BE2C (cell line): Measurements from ENCODE around the gene TEX11.

Experiments used
- DNase-seq: peaks from one replicate; pipeline ENCODE4 v3.0.0-alpha.2; 2020
- H3K27me3 ChIP-seq: fragments of 250-450 bp; sonication (Bioruptor Pico); 2 replicates; pipeline ENCODE4 v1.5.1; 2020; ENCODE audit warnings: mild to moderate bottlenecking
- H3K36me3 ChIP-seq: fragments of 250-450 bp; sonication (Bioruptor Pico); 2 replicates; pipeline ENCODE4 v1.5.1; 2020; ENCODE audit warnings: mild to moderate bottlenecking
- H3K4me1 ChIP-seq: fragments of 250-450 bp; sonication (Bioruptor Pico); 2 replicates; pipeline ENCODE4 v1.5.1; 2020
- H3K4me3 ChIP-seq: 2 replicates; pipeline ENCODE4 v1.5.1; 2011; ENCODE audit warnings: low read depth, low read length
- H3K9me3 ChIP-seq: fragments of 250-450 bp; sonication (Bioruptor Pico); 2 replicates; pipeline ENCODE4 v1.5.1; 2020
- TF ChIP-seq, protein P1 (sequence below): IDR thresholded peaks from 2 replicates; pipeline ENCODE4 v1.5.1; 2012; ENCODE audit warnings: mild to moderate bottlenecking, low read depth, low read length

Gene TEX11

DNA sequence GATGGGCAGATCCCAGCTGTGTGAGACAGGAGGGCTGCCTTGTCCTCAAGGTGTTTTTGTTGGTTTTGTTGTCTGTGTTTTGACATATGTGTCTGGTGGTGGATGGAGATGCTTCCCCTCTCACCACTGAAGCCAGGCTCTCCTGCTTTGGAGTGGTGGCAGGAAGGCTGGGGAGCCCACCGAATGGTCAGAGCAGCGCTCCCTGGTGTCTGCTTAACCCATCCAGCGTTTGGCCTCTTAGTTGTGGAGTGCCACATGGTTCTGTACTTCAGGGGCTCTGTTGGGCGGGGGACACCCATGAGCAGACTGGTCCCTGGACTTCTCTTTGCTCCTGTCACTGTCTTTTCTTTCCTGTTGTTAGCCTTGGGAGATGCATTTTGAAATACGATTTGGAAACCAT is 412.0 kb downstream of the TEX11 start:
- Histone ChIP-seq H3K27me3 (no peaks in the 10 kb centered on the region), H3K9me3 (no peaks in the 10 kb centered on the region), H3K4me3 (no peak overlapping the region), H3K4me1 (no peaks in the 10 kb centered on the region), H3K36me3 (no peaks in the 10 kb centered on the region)
- TF ChIP-seq, protein P1, sequence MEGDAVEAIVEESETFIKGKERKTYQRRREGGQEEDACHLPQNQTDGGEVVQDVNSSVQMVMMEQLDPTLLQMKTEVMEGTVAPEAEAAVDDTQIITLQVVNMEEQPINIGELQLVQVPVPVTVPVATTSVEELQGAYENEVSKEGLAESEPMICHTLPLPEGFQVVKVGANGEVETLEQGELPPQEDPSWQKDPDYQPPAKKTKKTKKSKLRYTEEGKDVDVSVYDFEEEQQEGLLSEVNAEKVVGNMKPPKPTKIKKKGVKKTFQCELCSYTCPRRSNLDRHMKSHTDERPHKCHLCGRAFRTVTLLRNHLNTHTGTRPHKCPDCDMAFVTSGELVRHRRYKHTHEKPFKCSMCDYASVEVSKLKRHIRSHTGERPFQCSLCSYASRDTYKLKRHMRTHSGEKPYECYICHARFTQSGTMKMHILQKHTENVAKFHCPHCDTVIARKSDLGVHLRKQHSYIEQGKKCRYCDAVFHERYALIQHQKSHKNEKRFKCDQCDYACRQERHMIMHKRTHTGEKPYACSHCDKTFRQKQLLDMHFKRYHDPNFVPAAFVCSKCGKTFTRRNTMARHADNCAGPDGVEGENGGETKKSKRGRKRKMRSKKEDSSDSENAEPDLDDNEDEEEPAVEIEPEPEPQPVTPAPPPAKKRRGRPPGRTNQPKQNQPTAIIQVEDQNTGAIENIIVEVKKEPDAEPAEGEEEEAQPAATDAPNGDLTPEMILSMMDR, result no peak
- no peak for DNase-seq

DNA sequence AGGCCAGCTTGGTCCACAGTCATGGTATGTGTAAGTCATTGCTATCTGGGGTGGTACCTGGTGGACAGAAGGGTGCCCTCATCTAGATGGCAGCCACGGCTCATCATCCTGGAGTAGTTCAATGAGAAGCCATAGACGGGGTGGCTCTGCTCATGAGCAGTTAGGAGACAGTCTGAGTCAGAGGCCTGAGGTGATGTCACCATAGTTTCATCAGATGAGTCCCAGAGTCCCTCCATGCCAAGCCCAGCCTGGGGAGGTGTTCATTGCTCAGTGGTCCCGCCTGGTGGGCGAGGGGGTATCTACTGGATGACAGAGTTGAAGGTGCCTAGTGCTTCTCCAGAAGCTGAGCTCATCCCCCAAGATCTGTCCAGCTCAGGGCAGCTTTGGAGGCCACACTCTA is 414.1 kb downstream of the TEX11 start:
- TF ChIP-seq, protein P1, result no peak
- Histone ChIP-seq H3K36me3 (no peaks in the 10 kb centered on the region), H3K9me3 (no peaks in the 10 kb centered on the region), H3K4me1 (no peaks in the 10 kb centered on the region), H3K27me3 (no peaks in the 10 kb centered on the region), H3K4me3 (no peak overlapping the region)
- no peak for DNase-seq

DNA sequence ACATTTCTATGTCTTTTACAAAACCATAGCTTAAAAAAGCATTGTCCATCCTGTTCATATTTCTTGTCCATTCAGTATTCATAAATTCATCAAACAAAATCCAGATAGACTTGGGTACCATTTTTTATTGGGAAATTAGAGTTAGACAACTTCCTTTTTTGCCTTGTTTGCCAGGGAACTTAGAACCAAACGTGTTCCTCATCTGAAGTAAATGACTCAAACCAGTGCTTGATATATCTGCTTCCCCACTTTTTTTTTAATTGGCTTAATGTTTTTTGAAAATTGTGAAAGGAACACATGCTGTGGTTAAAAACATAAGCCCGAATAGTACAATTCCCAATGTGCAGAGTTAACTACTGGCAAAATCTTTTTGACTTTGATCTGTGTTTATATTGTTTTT is 419.7 kb downstream of the TEX11 start:
- TF ChIP-seq, protein P1, result no peak
- Histone ChIP-seq H3K9me3 (no peaks in the 10 kb centered on the region), H3K4me3 (no peak overlapping the region), H3K36me3 (no peaks in the 10 kb centered on the region), H3K4me1 (no peaks in the 10 kb centered on the region), H3K27me3 (no peaks in the 10 kb centered on the region)
- DNase-seq, result no peak

DNA sequence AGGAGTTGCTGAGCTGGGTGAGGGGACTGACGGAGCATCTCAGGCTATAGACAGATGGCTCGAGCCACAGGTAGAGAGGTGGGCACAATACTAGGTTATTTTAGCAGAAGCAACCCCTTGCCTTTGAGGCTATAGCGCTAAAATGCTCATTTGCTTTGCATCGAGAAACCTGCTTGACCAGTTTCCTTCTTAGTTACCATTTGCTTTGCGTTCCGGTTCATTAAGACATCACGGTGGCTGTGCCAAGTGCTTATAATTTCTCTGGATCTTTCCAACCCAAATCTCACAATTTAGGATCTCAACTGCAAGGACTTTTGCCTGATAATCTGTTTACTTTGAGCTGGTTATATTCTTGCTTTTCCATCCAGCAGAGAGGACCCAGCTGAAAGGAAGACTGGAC is 423.0 kb downstream of the TEX11 start:
- H3K27me3 ChIP-seq, result no peaks in the 10 kb centered on the region
- no peaks in the 10 kb centered on the region for H3K36me3 ChIP-seq
- DNase-seq, result no peak
- H3K4me3 ChIP-seq, result no peak overlapping the region
- H3K4me1 ChIP-seq, result no peaks in the 10 kb centered on the region
- TF ChIP-seq, protein P1, result no peak
- no peaks in the 10 kb centered on the region for H3K9me3 ChIP-seq

DNA sequence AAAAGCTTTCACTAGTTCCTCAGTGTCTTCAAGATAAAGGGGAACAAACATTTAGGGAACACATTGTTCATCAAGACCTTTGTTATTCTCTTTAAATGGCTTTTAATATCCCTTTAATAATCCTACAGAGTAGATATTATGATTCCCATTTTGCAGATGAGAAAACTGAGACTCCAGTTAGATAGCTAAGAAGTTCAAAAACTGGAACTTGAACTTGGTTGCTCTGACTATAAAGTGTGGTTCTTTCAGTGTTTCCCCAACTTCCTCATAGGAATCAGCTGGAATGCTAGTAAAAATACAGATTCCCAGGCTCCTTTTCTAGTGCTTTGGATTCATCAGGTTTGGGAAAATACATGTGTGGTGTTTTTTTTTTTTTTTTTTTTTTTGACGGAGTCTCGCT is 426.2 kb downstream of the TEX11 start:
- Histone ChIP-seq H3K4me1 (no peaks in the 10 kb centered on the region), H3K27me3 (no peaks in the 10 kb centered on the region), H3K9me3 (no peaks in the 10 kb centered on the region), H3K36me3 (no peaks in the 10 kb centered on the region), H3K4me3 (no peak overlapping the region)
- TF ChIP-seq, protein P1, result no peak
- no peak for DNase-seq

DNA sequence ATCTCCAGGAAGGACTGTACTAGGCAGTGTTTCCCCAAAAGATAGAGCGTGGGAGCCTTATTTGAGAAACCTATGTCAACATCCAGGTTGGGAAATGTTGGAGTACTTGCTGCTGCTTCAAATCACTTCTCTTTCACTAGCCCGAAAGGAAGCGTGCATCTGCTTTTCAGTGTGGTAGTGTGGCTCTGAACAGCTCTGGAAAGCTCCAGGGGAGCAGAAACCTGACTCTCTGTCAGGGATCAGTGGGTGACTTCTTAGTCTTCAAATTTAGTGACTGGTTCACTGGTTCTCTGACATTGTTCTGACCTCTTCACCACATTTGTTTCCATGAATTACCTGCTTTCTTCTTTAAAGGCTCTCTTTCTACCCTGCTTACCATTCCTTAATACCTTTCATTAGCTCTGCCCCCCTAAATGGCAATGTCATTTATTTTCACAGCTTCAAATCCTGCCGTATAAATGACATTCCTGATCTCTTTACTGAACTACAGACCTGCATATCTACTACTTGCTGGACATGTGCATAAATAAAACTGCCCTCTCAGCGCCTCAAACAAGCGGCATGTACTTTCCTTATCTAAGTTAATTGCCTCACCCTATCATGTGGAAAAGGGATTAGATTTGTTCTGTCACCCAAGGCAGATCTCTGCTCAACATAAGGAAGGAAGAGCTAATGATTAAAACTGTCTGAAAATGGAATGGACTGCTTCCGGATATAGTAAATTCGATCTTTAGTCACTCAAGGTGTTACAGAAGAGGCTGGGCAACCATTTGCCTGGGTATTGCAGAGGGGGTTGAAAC is 426.8 kb downstream of the TEX11 start:
- no peaks in the 10 kb centered on the region for H3K4me1 ChIP-seq
- no peak for DNase-seq
- no peaks in the 10 kb centered on the region for H3K36me3 ChIP-seq
- H3K27me3 ChIP-seq, result no peaks in the 10 kb centered on the region
- TF ChIP-seq, protein P1, result no peak
- H3K9me3 ChIP-seq, result no peaks in the 10 kb centered on the region
- no peak overlapping the region for H3K4me3 ChIP-seq
